ENCODE data around the gene BOLA2B. TPM values are rescaled to one million over a fixed set of nuclear protein-coding genes. Genes with fewer than 3 reads are reported as not detected.

The BOLA2B gene
- total RNA-seq, 4 donors from 2014 or later = 39.6 to 1,391 (median 605) TPM

GRCh38 chr16:30145657-30146056 lies 47.8 kb downstream of the BOLA2B start:
- Histone ChIP-seq H3K27me3 (no peaks in the 10 kb centered on the region), H3K4me3 (no peak overlapping the region), H3K9me3 (peaks cover 9 to 13% of the 10 kb centered on the region in 2 donors), H3K4me1 (peaks cover 0 to 3% (median 1%) of the 10 kb centered on the region in 4 donors), H3K36me3 (no peaks in the 10 kb centered on the region), H3K27ac (no peak overlapping the region)
- in situ Hi-C loops (cut with MboI; ENCODE audit: low pct_ligation_motif_present in 1 of 4, low pct_unique_long_range_greater_than_20kb in 1 of 4, low sequenced_read_pairs in 3 of 4) = no loop called here
- no peak for TF ChIP-seq POLR2AphosphoS5 (IDR thresholded peaks at IDR 0.05)
- TF ChIP-seq CTCF (IDR thresholded peaks at IDR 0.05) = no peak
- no peak for TF ChIP-seq POLR2A (IDR thresholded peaks at IDR 0.05)
- TF ChIP-seq EP300 (IDR thresholded peaks at IDR 0.05; ENCODE audit: low read depth) = no peak
- 39 to 80% methylated on average over 1 of the region's 1 CpG for WGBS, 2 donors (ENCODE audit: low coverage in 1 of 2)
- intact Hi-C loops (cut with DNase I; ENCODE audit: low total_unique reads) = no loop called here
- no peak for DNase-seq

GRCh38 chr16:30144917-30145316 lies 48.5 kb downstream of the BOLA2B start:
- H3K4me3 ChIP-seq = no peak overlapping the region
- H3K36me3 ChIP-seq = no peaks in the 10 kb centered on the region
- no peak overlapping the region for H3K27ac ChIP-seq
- intact Hi-C loops (cut with DNase I; ENCODE audit: low total_unique reads) (no loop called here), in situ Hi-C loops (cut with MboI; ENCODE audit: low pct_ligation_motif_present in 1 of 4, low pct_unique_long_range_greater_than_20kb in 1 of 4, low sequenced_read_pairs in 3 of 4) (no loop called here)
- DNase-seq = no peak
- 50 to 63% methylated on average over 1 of the region's 1 CpG for WGBS, 2 donors (ENCODE audit: low coverage in 1 of 2)
- TF ChIP-seq EP300 (IDR thresholded peaks at IDR 0.05; ENCODE audit: low read depth) (no peak), POLR2AphosphoS5 (IDR thresholded peaks at IDR 0.05) (no peak), CTCF (IDR thresholded peaks at IDR 0.05) (no peak), POLR2A (IDR thresholded peaks at IDR 0.05) (no peak)
- H3K27me3 ChIP-seq = no peaks in the 10 kb centered on the region
- H3K9me3 ChIP-seq = peaks cover 9 to 12% of the 10 kb centered on the region in 2 donors
- peaks cover 0 to 11% (median 8%) of the 10 kb centered on the region in 4 donors for H3K4me1 ChIP-seq

GRCh38 chr16:30144017-30144416 lies 49.4 kb downstream of the BOLA2B start:
- no peaks in the 10 kb centered on the region for H3K36me3 ChIP-seq
- in situ Hi-C loops (cut with MboI; ENCODE audit: low pct_ligation_motif_present in 1 of 4, low pct_unique_long_range_greater_than_20kb in 1 of 4, low sequenced_read_pairs in 3 of 4) (no loop called here), intact Hi-C loops (cut with DNase I; ENCODE audit: low total_unique reads) (no loop called here)
- no peaks in the 10 kb centered on the region for H3K27me3 ChIP-seq
- TF ChIP-seq CTCF (IDR thresholded peaks at IDR 0.05) (no peak), EP300 (IDR thresholded peaks at IDR 0.05; ENCODE audit: low read depth) (no peak), POLR2AphosphoS5 (IDR thresholded peaks at IDR 0.05) (no peak), POLR2A (IDR thresholded peaks at IDR 0.05) (no peak)
- H3K9me3 ChIP-seq = peaks cover 2 to 3% of the 10 kb centered on the region in 2 donors
- DNase-seq = no peak
- no peak overlapping the region for H3K27ac ChIP-seq
- H3K4me3 ChIP-seq = no peak overlapping the region
- H3K4me1 ChIP-seq = peaks cover 0 to 18% (median 16%) of the 10 kb centered on the region in 4 donors

- DNase-seq = no peak
- in situ Hi-C loops (cut with MboI; ENCODE audit: low pct_ligation_motif_present in 1 of 4, low pct_unique_long_range_greater_than_20kb in 1 of 4, low sequenced_read_pairs in 3 of 4) = no loop called here
- Histone ChIP-seq H3K9me3 (no peaks in the 10 kb centered on the region), H3K27ac (no peak overlapping the region), H3K36me3 (no peaks in the 10 kb centered on the region), H3K4me3 (no peak overlapping the region), H3K4me1 (peaks cover 0 to 18% (median 18%) of the 10 kb centered on the region in 4 donors), H3K27me3 (no peaks in the 10 kb centered on the region)
- intact Hi-C loops (cut with DNase I; ENCODE audit: low total_unique reads) = no loop called here
- TF ChIP-seq EP300 (IDR thresholded peaks at IDR 0.05; ENCODE audit: low read depth) = no peak
- no peak for TF ChIP-seq CTCF (IDR thresholded peaks at IDR 0.05)
- no peak for TF ChIP-seq POLR2A (IDR thresholded peaks at IDR 0.05)
- TF ChIP-seq POLR2AphosphoS5 (IDR thresholded peaks at IDR 0.05) = no peak
- 65 to 67% methylated on average over 2 of the region's 2 CpGs for WGBS, 2 donors (ENCODE audit: low coverage in 1 of 2)
Observed at GRCh38 chr16:30143347-30143702, 50.1 kb downstream of the BOLA2B start.

Small RNA genes within 50 kb of the gene (small RNA-seq; reads per million reads assigned to genes)
- gene AC106782.4 = 0 reads per million in 4 donors

Other genes starting within 250 kb of the BOLA2B start
- gene TMEM219, start 231.6 kb downstream of the BOLA2B start, total RNA-seq = 100 to 1,000 TPM; 149 to 210 (median 158) TPM
- gene TAOK2, start 219.8 kb downstream of the BOLA2B start, total RNA-seq = 100 to 1,000 TPM in 1 of 4 donors, 10 to 100 TPM in 3; 54.6 to 103 (median 68.1) TPM
- 10 to 100 TPM in 2 of 4 donors, 1 to 10 TPM in 2; 1.8 to 11.7 (median 8.8) TPM for gene HIRIP3, start 198.0 kb downstream of the BOLA2B start, total RNA-seq
- gene INO80E, start 197.4 kb downstream of the BOLA2B start, total RNA-seq = 10 to 100 TPM; 65.6 to 94.3 (median 73.0) TPM
- gene DOC2A, start 182.6 kb downstream of the BOLA2B start, total RNA-seq = 10 to 100 TPM in 1 of 4 donors, 1 to 10 TPM in 3; 7.2 to 28.8 (median 9.7) TPM
- gene C16orf92, start 170.5 kb downstream of the BOLA2B start, total RNA-seq = not detected
- gene TLCD3B, start 162.4 kb downstream of the BOLA2B start, total RNA-seq = not detected
- 1,000 to 10,000 TPM in 2 of 4 donors, 100 to 1,000 TPM in 2; 778 to 1,392 (median 1,174) TPM for gene ALDOA, start 127.9 kb downstream of the BOLA2B start, total RNA-seq
- 10 to 100 TPM; 17.7 to 92.3 (median 74.3) TPM for gene PPP4C, start 117.7 kb downstream of the BOLA2B start, total RNA-seq
- 1 to 10 TPM in 1 of 4 donors, under 1 TPM in 1, not detected in 2; 0.82 to 2.2 TPM for gene TBX6, start 101.7 kb downstream of the BOLA2B start, total RNA-seq
- gene YPEL3, start 97.5 kb downstream of the BOLA2B start, total RNA-seq = 100 to 1,000 TPM in 3 of 4 donors, 10 to 100 TPM in 1; 90.8 to 154 (median 125) TPM
- 10 to 100 TPM in 3 of 4 donors, 1 to 10 TPM in 1; 9.4 to 33.3 (median 30.4) TPM for gene GDPD3, start 80.1 kb downstream of the BOLA2B start, total RNA-seq
- 100 to 1,000 TPM; 226 to 448 (median 244) TPM for gene MAPK3, start 70.4 kb downstream of the BOLA2B start, total RNA-seq
- gene CORO1A, start 10.1 kb downstream of the BOLA2B start, total RNA-seq = 10 to 100 TPM in 3 of 4 donors, 1 to 10 TPM in 1; 5.6 to 30.2 (median 24.0) TPM
- gene SLX1A, start 209 bp upstream of the BOLA2B start, total RNA-seq = 100 to 1,000 TPM; 118 to 327 (median 158) TPM
- 100 to 1,000 TPM in 1 of 4 donors, 10 to 100 TPM in 3; 55.4 to 864 (median 58.7) TPM for gene SULT1A3, start 5.6 kb upstream of the BOLA2B start, total RNA-seq
- 1 to 10 TPM; 2.4 to 6.4 (median 5.2) TPM for gene NPIPB13, start 54.8 kb upstream of the BOLA2B start, total RNA-seq
- gene CD2BP2, start 161.6 kb upstream of the BOLA2B start, total RNA-seq = 10 to 100 TPM; 25.8 to 41.1 (median 33.0) TPM
- gene TBC1D10B, start 176.8 kb upstream of the BOLA2B start, total RNA-seq = 10 to 100 TPM; 32.5 to 62.9 (median 40.3) TPM
- 1 to 10 TPM in 1 of 4 donors, not detected in 3; 6.3 TPM for gene MYL11, start 181.1 kb upstream of the BOLA2B start, total RNA-seq
- gene SEPTIN1, start 188.9 kb upstream of the BOLA2B start, total RNA-seq = 1 to 10 TPM; 2.8 to 9.8 (median 4.8) TPM
- 10 to 100 TPM in 1 of 4 donors, 1 to 10 TPM in 2, not detected in 1; 5.8 to 10.5 (median 7.0) TPM for gene ZNF48, start 201.8 kb upstream of the BOLA2B start, total RNA-seq
- gene ZNF771, start 213.9 kb upstream of the BOLA2B start, total RNA-seq = 10 to 100 TPM in 3 of 4 donors, 1 to 10 TPM in 1; 7.4 to 28.1 (median 15.1) TPM
- 10 to 100 TPM; 35.2 to 74.1 (median 50.0) TPM for gene DCTPP1, start 236.4 kb upstream of the BOLA2B start, total RNA-seq